ENCODE data around the gene CEL.
A peak's percentile ranks its signal among the peaks of the same experiment; 100 is the strongest.

The CEL gene

GRCh38 chr9:133103183-133103986 lies 41.6 kb downstream of the CEL start:
- peak; percentile 86 to 93 (median 90) for TF ChIP-seq CTCF (IDR thresholded peaks at IDR 0.05; ENCODE audit: unreplicated experiment in 3 of 3)
- Mint-ChIP-seq H3K36me3 (ENCODE audit: low read depth) (peaks cover 35% of the 10 kb centered on the region), H3K27ac (no peak overlapping the region), H3K4me3 (no peak overlapping the region), H3K27me3 (ENCODE audit: low read depth) (no peaks in the 10 kb centered on the region), H3K9me3 (peaks cover 5% of the 10 kb centered on the region), H3K4me1 (peaks cover 4% of the 10 kb centered on the region)

GRCh38 chr9:133103987-133104505 lies 42.3 kb downstream of the CEL start:
- H3K27ac Mint-ChIP-seq, result no peak overlapping the region
- peaks cover 28% of the 10 kb centered on the region for H3K36me3 Mint-ChIP-seq (ENCODE audit: low read depth)
- H3K9me3 Mint-ChIP-seq, result peaks cover 4% of the 10 kb centered on the region
- no peaks in the 10 kb centered on the region for H3K27me3 Mint-ChIP-seq (ENCODE audit: low read depth)
- peaks cover 4% of the 10 kb centered on the region for H3K4me1 Mint-ChIP-seq
- H3K4me3 Mint-ChIP-seq, result no peak overlapping the region
- no peak for TF ChIP-seq CTCF (IDR thresholded peaks at IDR 0.05; ENCODE audit: unreplicated experiment in 3 of 3)

- H3K9me3 Mint-ChIP-seq, result no peaks in the 10 kb centered on the region
- TF ChIP-seq CTCF (IDR thresholded peaks at IDR 0.05; ENCODE audit: unreplicated experiment in 3 of 3), result no peak
- H3K27me3 Mint-ChIP-seq (ENCODE audit: low read depth), result no peaks in the 10 kb centered on the region
- H3K4me1 Mint-ChIP-seq, result peaks cover under 1% of the 10 kb centered on the region
- peaks cover 25% of the 10 kb centered on the region for H3K36me3 Mint-ChIP-seq (ENCODE audit: low read depth)
- H3K27ac Mint-ChIP-seq, result no peak overlapping the region
- H3K4me3 Mint-ChIP-seq, result no peak overlapping the region
These were observed 43.1 kb downstream of the CEL start for GRCh38 chr9:133104718-133105460.

GRCh38 chr9:133105461-133105770 lies 43.6 kb downstream of the CEL start:
- Mint-ChIP-seq H3K27ac (no peak overlapping the region), H3K4me1 (no peaks in the 10 kb centered on the region), H3K4me3 (no peak overlapping the region), H3K36me3 (ENCODE audit: low read depth) (peaks cover 25% of the 10 kb centered on the region), H3K9me3 (no peaks in the 10 kb centered on the region), H3K27me3 (ENCODE audit: low read depth) (no peaks in the 10 kb centered on the region)
- no peak for TF ChIP-seq CTCF (IDR thresholded peaks at IDR 0.05; ENCODE audit: unreplicated experiment in 3 of 3)

- Mint-ChIP-seq H3K27me3 (ENCODE audit: low read depth) (no peaks in the 10 kb centered on the region), H3K36me3 (ENCODE audit: low read depth) (peaks cover 19% of the 10 kb centered on the region), H3K9me3 (no peaks in the 10 kb centered on the region), H3K4me3 (no peak overlapping the region), H3K4me1 (no peaks in the 10 kb centered on the region), H3K27ac (no peak overlapping the region)
- no peak for TF ChIP-seq CTCF (IDR thresholded peaks at IDR 0.05; ENCODE audit: unreplicated experiment in 3 of 3)
These were observed 44.9 kb downstream of the CEL start for GRCh38 chr9:133106511-133107244.
